GM23338 (cell line): ENCODE data around the gene QRICH1. TPM values are rescaled to one million over a fixed set of nuclear protein-coding genes. Genes with fewer than 3 reads are reported as not detected.

Source experiments
- ATAC-seq: fragments of 200-7000 bp; cut with Tn5 transposase; 3 replicates; pipeline ENCODE4 v1.9.1; 2020
- DNase-seq: peaks from one replicate; pipeline ENCODE4 v3.0.0-alpha.2; 2015; ENCODE audit warnings: low spot score
- H2AFZ ChIP-seq: fragments of 200-600 bp; sonication (generic); 2 replicates; pipeline ENCODE4 v1.8.0; 2016; ENCODE audit warnings: antibody characterized with exemption, mild to moderate bottlenecking, moderate library complexity
- H3F3A ChIP-seq: fragments of 200-600 bp; sonication (generic); replicated peaks from 2 replicates; pipeline ENCODE4 v1.8.0; 2017; ENCODE audit warnings: antibody characterized with exemption, mixed run types, low read depth
- H3K27ac ChIP-seq: fragments of 200-600 bp; sonication (generic); 2 replicates; pipeline ENCODE4 v1.6.1; 2016; ENCODE audit warnings: low read depth
- H3K27me3 ChIP-seq: fragments of 200-600 bp; sonication (generic); 2 replicates; pipeline ENCODE4 v1.8.0; 2016; ENCODE audit warnings: mild to moderate bottlenecking, mixed run types, moderate library complexity; ENCODE audit not compliant: insufficient read depth
- H3K36me3 ChIP-seq: fragments of 200-600 bp; sonication (generic); 2 replicates; pipeline ENCODE4 v1.8.0; 2016; ENCODE audit warnings: mild to moderate bottlenecking; ENCODE audit not compliant: insufficient read depth
- H3K4me1 ChIP-seq: fragments of 200-600 bp; sonication (generic); 2 replicates; pipeline ENCODE4 v1.8.0; 2016; ENCODE audit warnings: mild to moderate bottlenecking, moderate library complexity; ENCODE audit not compliant: insufficient read depth
- H3K4me2 ChIP-seq: fragments of 200-600 bp; sonication (generic); 2 replicates; pipeline ENCODE4 v1.7.1; 2017; ENCODE audit warnings: mixed run types
- H3K4me3 ChIP-seq: fragments of 200-600 bp; sonication (generic); 2 replicates; pipeline ENCODE4 v1.6.1; 2016; ENCODE audit warnings: mixed run types
- H3K79me2 ChIP-seq: fragments of 200-600 bp; sonication (generic); replicated peaks from 2 replicates; pipeline ENCODE4 v1.8.0; 2017; ENCODE audit warnings: mild to moderate bottlenecking; ENCODE audit not compliant: insufficient read depth
- H3K9me2 ChIP-seq: fragments of 200-600 bp; sonication (generic); 2 replicates; pipeline ENCODE4 v1.8.0; 2017; ENCODE audit not compliant: insufficient read depth
- H4K20me1 ChIP-seq: fragments of 200-600 bp; sonication (generic); replicated peaks from 2 replicates; pipeline ENCODE4 v1.8.0; 2017; ENCODE audit warnings: mild to moderate bottlenecking; ENCODE audit not compliant: insufficient read depth
- H3K27ac Mint-ChIP-seq: 2 replicates; pipeline ENCODE4 v1.8.0; 2020; ENCODE audit warnings: inconsistent platforms, mild to moderate bottlenecking, moderate library complexity, mixed read lengths
- H3K27me3 Mint-ChIP-seq: 3 replicates; pipeline ENCODE4 v1.8.0; 2022; ENCODE audit warnings: low read depth, mild to moderate bottlenecking, moderate library complexity, mixed read lengths, inconsistent platforms; ENCODE audit not compliant: insufficient read depth, poor library complexity
- H3K36me3 Mint-ChIP-seq: 3 replicates; pipeline ENCODE4 v1.8.0; 2021; ENCODE audit warnings: low read depth, mild to moderate bottlenecking, inconsistent platforms, moderate library complexity, mixed read lengths
- H3K4me1 Mint-ChIP-seq: 3 replicates; pipeline ENCODE4 v1.8.0; 2020; ENCODE audit warnings: mild to moderate bottlenecking, inconsistent platforms, mixed read lengths
- H3K4me3 Mint-ChIP-seq: 3 replicates; pipeline ENCODE4 v1.8.0; 2021; ENCODE audit warnings: moderate library complexity, mild to moderate bottlenecking, inconsistent platforms, mixed read lengths
- H3K9me3 Mint-ChIP-seq: 3 replicates; pipeline ENCODE4 v1.8.0; 2020; ENCODE audit warnings: moderate library complexity, mild to moderate bottlenecking, inconsistent platforms, mixed read lengths
- CREB1 ChIP-seq: fragments of 250-450 bp; sonication (Bioruptor Pico); IDR thresholded peaks from 2 replicates; pipeline ENCODE4 v1.5.0; 2020; ENCODE audit warnings: low read depth, mild to moderate bottlenecking, moderate library complexity
- ETS1 ChIP-seq: IDR thresholded peaks from 2 replicates; pipeline ENCODE4 v1.6.1; 2016; ENCODE audit warnings: antibody characterized with exemption
- EZH2 ChIP-seq: fragments of 200-600 bp; sonication (generic); IDR thresholded peaks from one replicate; pipeline ENCODE4 v1.8.0; 2017; ENCODE audit warnings: antibody characterized with exemption, mild to moderate bottlenecking, low read depth; ENCODE audit not compliant: unreplicated experiment
- EZH2phosphoT487 ChIP-seq: fragments of 200-600 bp; sonication (generic); IDR thresholded peaks from one replicate; pipeline ENCODE4 v1.8.1; 2018; ENCODE audit warnings: antibody characterized with exemption; ENCODE audit not compliant: unreplicated experiment
- JUNB ChIP-seq: IDR thresholded peaks from one replicate; pipeline ENCODE4 v1.6.1; 2016; ENCODE audit warnings: antibody characterized with exemption; ENCODE audit not compliant: unreplicated experiment
- NANOG ChIP-seq: IDR thresholded peaks from 2 replicates; pipeline ENCODE4 v1.6.1; 2016; ENCODE audit warnings: antibody characterized with exemption, borderline replicate concordance
- POLR2AphosphoS5 ChIP-seq: IDR thresholded peaks from 2 replicates; pipeline ENCODE4 v1.6.1; 2016; ENCODE audit warnings: antibody characterized with exemption, low read depth
- STAT1 ChIP-seq: IDR thresholded peaks from one replicate; pipeline ENCODE4 v1.6.1; 2016; ENCODE audit warnings: antibody characterized with exemption; ENCODE audit not compliant: unreplicated experiment
- ZNF114 ChIP-seq: fragments of 250-450 bp; sonication (Bioruptor Pico); IDR thresholded peaks from 2 replicates; pipeline ENCODE4 v1.5.0; 2020; ENCODE audit warnings: mild to moderate bottlenecking, moderate library complexity
- ZNF331 ChIP-seq: fragments of 250-450 bp; sonication (Bioruptor Pico); IDR thresholded peaks from 2 replicates; pipeline ENCODE4 v1.5.0; 2020; ENCODE audit warnings: low read depth, mild to moderate bottlenecking, moderate library complexity
- polyA plus RNA-seq: library from polyadenylated mRNA; unstranded; fragments of >200 nt; fragmentation: Nextera tagmentation; extraction: Ambion mirVana; gene quantifications from 2 replicates; pipeline ENCODE4 v1.2.1, GENCODE V29; 2016
- total RNA-seq: library from RNA; depleted of rRNA; stranded (reverse); fragments of >200 nt; shearing (Covaris generic); gene quantifications from 2 replicates; pipeline ENCODE4 v1.2.3, GENCODE V29; 2014
- TF ChIP-seq, protein P1 (sequence below): fragments of 250-450 bp; sonication (Bioruptor Pico); IDR thresholded peaks from 2 replicates; pipeline ENCODE4 v1.5.0; 2020; ENCODE audit warnings: mild to moderate bottlenecking, moderate library complexity

The QRICH1 gene
- total and polyA plus RNA-seq, 2 experiments from 2014 or later: 66.9 to 149 TPM

GRCh38 chr3:49110780-49111179 is 16.9 kb upstream of the QRICH1 start:
- H3K9me3 Mint-ChIP-seq: no peaks in the 10 kb centered on the region; the same call in 2 of the 3 replicates
- Histone ChIP-seq H3F3A (no peaks in the 10 kb centered on the region; the same call in 1 of the 2 replicates), H4K20me1 (no peaks in the 10 kb centered on the region; the same call in 1 of the 2 replicates), H3K4me3 (no peak overlapping the region), H3K9me2 (no peaks in the 10 kb centered on the region), H3K4me2 (no peak overlapping the region), H2AFZ (no peak overlapping the region), H3K4me1 (peaks cover under 1% of the 10 kb centered on the region; the same call in 1 of the 2 replicates), H3K27ac (no peak overlapping the region), H3K36me3 (peaks cover 18% of the 10 kb centered on the region), H3K27me3 (no peaks in the 10 kb centered on the region), H3K79me2 (no peaks in the 10 kb centered on the region)
- peaks cover 4% of the 10 kb centered on the region for H3K27me3 Mint-ChIP-seq
- no peak for ATAC-seq
- peaks cover 59% of the 10 kb centered on the region for H3K36me3 Mint-ChIP-seq
- no peak for DNase-seq
- no peak overlapping the region for H3K27ac Mint-ChIP-seq
- peaks cover 2% of the 10 kb centered on the region for H3K4me1 Mint-ChIP-seq
- no peak overlapping the region for H3K4me3 Mint-ChIP-seq
- TF ChIP-seq STAT1: no peak
- no peak for TF ChIP-seq ZNF114 (CRISPR knock-in tag)
- TF ChIP-seq CREB1 (CRISPR knock-in tag): no peak
- no peak for TF ChIP-seq EZH2phosphoT487
- TF ChIP-seq JUNB: no peak
- TF ChIP-seq NANOG: no peak
- TF ChIP-seq ZNF331 (CRISPR knock-in tag): no peak

- Mint-ChIP-seq H3K27me3 (peaks cover 16% of the 10 kb centered on the region), H3K4me1 (peaks cover 22% of the 10 kb centered on the region), H3K4me3 (no peak overlapping the region), H3K27ac (no peak overlapping the region), H3K36me3 (peaks cover 51% of the 10 kb centered on the region), H3K9me3 (no peaks in the 10 kb centered on the region; the same call in 2 of the 3 replicates)
- DNase-seq (no peak), ATAC-seq (no peak)
- Histone ChIP-seq H3K4me3 (no peak overlapping the region), H3K27ac (no peak overlapping the region), H3K4me1 (peaks cover 14% of the 10 kb centered on the region), H3K9me2 (no peaks in the 10 kb centered on the region), H3K36me3 (peaks cover 8% of the 10 kb centered on the region; the same call in 1 of the 2 replicates), H4K20me1 (no peaks in the 10 kb centered on the region; the same call in 1 of the 2 replicates), H2AFZ (no peak overlapping the region), H3K27me3 (no peaks in the 10 kb centered on the region), H3F3A (peaks cover 17% of the 10 kb centered on the region; the same call in 1 of the 2 replicates), H3K79me2 (peaks cover 10% of the 10 kb centered on the region), H3K4me2 (no peak overlapping the region)
- TF ChIP-seq, protein P1, sequence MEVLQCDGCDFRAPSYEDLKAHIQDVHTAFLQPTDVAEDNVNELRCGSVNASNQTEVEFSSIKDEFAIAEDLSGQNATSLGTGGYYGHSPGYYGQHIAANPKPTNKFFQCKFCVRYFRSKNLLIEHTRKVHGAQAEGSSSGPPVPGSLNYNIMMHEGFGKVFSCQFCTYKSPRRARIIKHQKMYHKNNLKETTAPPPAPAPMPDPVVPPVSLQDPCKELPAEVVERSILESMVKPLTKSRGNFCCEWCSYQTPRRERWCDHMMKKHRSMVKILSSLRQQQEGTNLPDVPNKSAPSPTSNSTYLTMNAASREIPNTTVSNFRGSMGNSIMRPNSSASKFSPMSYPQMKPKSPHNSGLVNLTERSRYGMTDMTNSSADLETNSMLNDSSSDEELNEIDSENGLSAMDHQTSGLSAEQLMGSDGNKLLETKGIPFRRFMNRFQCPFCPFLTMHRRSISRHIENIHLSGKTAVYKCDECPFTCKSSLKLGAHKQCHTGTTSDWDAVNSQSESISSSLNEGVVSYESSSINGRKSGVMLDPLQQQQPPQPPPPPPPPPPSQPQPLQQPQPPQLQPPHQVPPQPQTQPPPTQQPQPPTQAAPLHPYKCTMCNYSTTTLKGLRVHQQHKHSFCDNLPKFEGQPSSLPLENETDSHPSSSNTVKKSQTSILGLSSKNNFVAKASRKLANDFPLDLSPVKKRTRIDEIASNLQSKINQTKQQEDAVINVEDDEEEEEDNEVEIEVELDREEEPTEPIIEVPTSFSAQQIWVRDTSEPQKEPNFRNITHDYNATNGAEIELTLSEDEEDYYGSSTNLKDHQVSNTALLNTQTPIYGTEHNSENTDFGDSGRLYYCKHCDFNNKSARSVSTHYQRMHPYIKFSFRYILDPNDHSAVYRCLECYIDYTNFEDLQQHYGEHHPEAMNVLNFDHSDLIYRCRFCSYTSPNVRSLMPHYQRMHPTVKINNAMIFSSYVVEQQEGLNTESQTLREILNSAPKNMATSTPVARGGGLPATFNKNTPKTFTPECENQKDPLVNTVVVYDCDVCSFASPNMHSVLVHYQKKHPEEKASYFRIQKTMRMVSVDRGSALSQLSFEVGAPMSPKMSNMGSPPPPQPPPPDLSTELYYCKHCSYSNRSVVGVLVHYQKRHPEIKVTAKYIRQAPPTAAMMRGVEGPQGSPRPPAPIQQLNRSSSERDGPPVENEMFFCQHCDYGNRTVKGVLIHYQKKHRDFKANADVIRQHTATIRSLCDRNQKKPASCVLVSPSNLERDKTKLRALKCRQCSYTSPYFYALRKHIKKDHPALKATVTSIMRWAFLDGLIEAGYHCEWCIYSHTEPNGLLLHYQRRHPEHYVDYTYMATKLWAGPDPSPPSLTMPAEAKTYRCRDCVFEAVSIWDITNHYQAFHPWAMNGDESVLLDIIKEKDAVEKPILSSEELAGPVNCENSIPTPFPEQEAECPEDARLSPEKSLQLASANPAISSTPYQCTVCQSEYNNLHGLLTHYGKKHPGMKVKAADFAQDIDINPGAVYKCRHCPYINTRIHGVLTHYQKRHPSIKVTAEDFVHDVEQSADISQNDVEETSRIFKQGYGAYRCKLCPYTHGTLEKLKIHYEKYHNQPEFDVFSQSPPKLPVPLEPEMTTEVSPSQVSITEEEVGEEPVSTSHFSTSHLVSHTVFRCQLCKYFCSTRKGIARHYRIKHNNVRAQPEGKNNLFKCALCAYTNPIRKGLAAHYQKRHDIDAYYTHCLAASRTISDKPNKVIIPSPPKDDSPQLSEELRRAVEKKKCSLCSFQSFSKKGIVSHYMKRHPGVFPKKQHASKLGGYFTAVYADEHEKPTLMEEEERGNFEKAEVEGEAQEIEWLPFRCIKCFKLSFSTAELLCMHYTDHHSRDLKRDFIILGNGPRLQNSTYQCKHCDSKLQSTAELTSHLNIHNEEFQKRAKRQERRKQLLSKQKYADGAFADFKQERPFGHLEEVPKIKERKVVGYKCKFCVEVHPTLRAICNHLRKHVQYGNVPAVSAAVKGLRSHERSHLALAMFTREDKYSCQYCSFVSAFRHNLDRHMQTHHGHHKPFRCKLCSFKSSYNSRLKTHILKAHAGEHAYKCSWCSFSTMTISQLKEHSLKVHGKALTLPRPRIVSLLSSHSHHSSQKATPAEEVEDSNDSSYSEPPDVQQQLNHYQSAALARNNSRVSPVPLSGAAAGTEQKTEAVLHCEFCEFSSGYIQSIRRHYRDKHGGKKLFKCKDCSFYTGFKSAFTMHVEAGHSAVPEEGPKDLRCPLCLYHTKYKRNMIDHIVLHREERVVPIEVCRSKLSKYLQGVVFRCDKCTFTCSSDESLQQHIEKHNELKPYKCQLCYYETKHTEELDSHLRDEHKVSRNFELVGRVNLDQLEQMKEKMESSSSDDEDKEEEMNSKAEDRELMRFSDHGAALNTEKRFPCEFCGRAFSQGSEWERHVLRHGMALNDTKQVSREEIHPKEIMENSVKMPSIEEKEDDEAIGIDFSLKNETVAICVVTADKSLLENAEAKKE (CRISPR knock-in tag): no peak
- TF ChIP-seq JUNB: no peak
- no peak for TF ChIP-seq ETS1
- TF ChIP-seq ZNF114 (CRISPR knock-in tag): no peak
- no peak for TF ChIP-seq EZH2
- no peak for TF ChIP-seq POLR2AphosphoS5
- no peak for TF ChIP-seq STAT1
- no peak for TF ChIP-seq CREB1 (CRISPR knock-in tag)
- TF ChIP-seq NANOG: no peak
- no peak for TF ChIP-seq ZNF331 (CRISPR knock-in tag)
Measured at GRCh38 chr3:49108346-49108745, 14.5 kb upstream of the QRICH1 start.
